CD4-positive, alpha-beta T cell (primary cell): ENCODE data around the gene DESI2. TPM values are rescaled to one million over a fixed set of nuclear protein-coding genes. Genes with fewer than 3 reads are reported as not detected.

Source experiments
- ATAC-seq: fragments of 200-7000 bp; cut with Tn5 transposase; one replicate; pipeline ENCODE4 v1.10.0; 2022; ENCODE audit warnings: mild to moderate bottlenecking; ENCODE audit not compliant: poor library complexity
- CTCF ChIA-PET: fragments of 350-600 bp; sonication (Branson Sonifier 250); formaldehyde crosslinking; loops from one replicate; lab custom pipeline; 2021; ENCODE audit warnings: antibody characterized with exemption, inconsistent platforms; lab: Charles Lee
- POLR2A ChIA-PET: fragments of 350-600 bp; sonication (Branson Sonifier 250); formaldehyde crosslinking; loops from one replicate; lab custom pipeline; 2021; ENCODE audit warnings: antibody characterized with exemption, inconsistent platforms; lab: Charles Lee
- DNase-seq, 14 experiments: peaks; one replicate each; pipeline ENCODE4 v3.0.0-alpha.2; 2013 to 2020; ENCODE audit warnings: mixed read lengths in 2 of 14
- H3K27ac ChIP-seq, 2 donors: one replicate each; pipeline versions ENCODE4 v1.5.1 to v1.7.0; 2013; ENCODE audit warnings: low read length in 2 of 2, low read depth in 1 of 2, mild to moderate bottlenecking in 1 of 2
- H3K27me3 ChIP-seq, 2 experiments: 1 replicate in 1 of 2; 2 replicates in 1 of 2; pipeline versions ENCODE4 v1.6.1 to v1.7.0; 2013; ENCODE audit warnings: low read length in 2 of 2, control low read depth in 1 of 2, mild to moderate bottlenecking in 1 of 2, moderate library complexity in 1 of 2; ENCODE audit not compliant: insufficient read depth in 2 of 2, control insufficient read depth in 1 of 2
- H3K36me3 ChIP-seq: one replicate; pipeline ENCODE4 v1.6.1; 2013; ENCODE audit warnings: low read length, control low read depth; ENCODE audit not compliant: insufficient read depth
- H3K4me1 ChIP-seq: one replicate; pipeline ENCODE4 v1.6.1; 2013; ENCODE audit warnings: low read length, control low read depth; ENCODE audit not compliant: insufficient read depth
- H3K4me3 ChIP-seq: one replicate; pipeline ENCODE4 v1.5.1; 2013; ENCODE audit warnings: mild to moderate bottlenecking, low read length, moderate library complexity
- H3K9me3 ChIP-seq, 2 experiments: 1 replicate in 1 of 2; 2 replicates in 1 of 2; pipeline versions ENCODE4 v1.6.1 to v1.7.0; 2013; ENCODE audit warnings: low read length in 2 of 2, mild to moderate bottlenecking in 2 of 2, control low read depth in 1 of 2, moderate library complexity in 1 of 2; ENCODE audit not compliant: control insufficient read depth in 1 of 2, insufficient read depth in 1 of 2
- H3K27ac Mint-ChIP-seq: one replicate; pipeline ENCODE4 v1.8.0; 2020; ENCODE audit warnings: mixed read lengths
- H3K27me3 Mint-ChIP-seq: one replicate; pipeline ENCODE4 v1.8.0; 2021; ENCODE audit warnings: mixed read lengths
- H3K36me3 Mint-ChIP-seq: one replicate; pipeline ENCODE4 v1.8.0; 2021; ENCODE audit warnings: low read depth, mixed read lengths
- H3K4me1 Mint-ChIP-seq: one replicate; pipeline ENCODE4 v1.8.0; 2021; ENCODE audit warnings: low read depth, mixed read lengths
- H3K4me3 Mint-ChIP-seq: one replicate; pipeline ENCODE4 v1.8.0; 2020; ENCODE audit warnings: mild to moderate bottlenecking, mixed read lengths
- H3K9me3 Mint-ChIP-seq: one replicate; pipeline ENCODE4 v1.8.0; 2020; ENCODE audit warnings: mixed read lengths
- intact Hi-C, 2 experiments: fragments of 100-400 bp; cut with DNase I in 1 of 2; cut with micrococcal nuclease in 1 of 2; formaldehyde crosslinking; loops; one replicate each; pipeline versions ENCODE4 v1.15.1 to v1.9.0; 2023 to 2025; cut with DNase I, micrococcal nuclease
- total RNA-seq, 174 experiments: library from RNA in 2 of 174; stranded (reverse) in 2 of 174; gene quantifications; one replicate each; pipeline ENCODE4 v1.2.3 and lab custom pipeline; 2021 to 2026
- TF ChIP-seq, protein P1 (sequence below): fragments of 200-600 bp; IDR thresholded peaks from one replicate; pipeline ENCODE4 v1.8.0; 2022; ENCODE audit warnings: antibody characterized with exemption, mild to moderate bottlenecking

The DESI2 gene
- total RNA-seq, 2 experiments from 2014 or later, result 12.9 to 13.7 TPM

DNA sequence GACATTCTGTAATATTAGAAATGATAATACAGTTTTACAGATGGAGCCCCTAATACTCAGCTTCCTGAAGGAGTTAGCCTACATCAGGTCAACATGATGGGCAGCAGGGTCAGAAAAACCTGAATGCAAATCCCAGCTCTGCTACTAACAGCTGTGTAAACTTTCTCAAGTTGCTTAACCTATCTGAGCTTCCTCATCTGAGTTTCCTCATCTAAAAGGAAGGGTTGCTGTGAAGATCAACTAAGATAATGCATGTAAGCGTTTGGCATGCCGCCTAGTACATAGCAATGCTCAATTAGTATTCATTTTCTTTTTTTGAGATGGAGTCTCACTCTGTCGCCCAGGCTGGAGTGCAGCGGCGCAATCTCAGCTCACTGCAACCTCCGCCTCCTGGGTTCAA is 18.4 kb upstream of the DESI2 start:
- no peak overlapping the region for H3K4me3 ChIP-seq
- H3K4me1 ChIP-seq, result no peaks in the 10 kb centered on the region
- ATAC-seq (no peak), DNase-seq (no peak)
- Mint-ChIP-seq H3K4me3 (no peak overlapping the region), H3K4me1 (no peaks in the 10 kb centered on the region), H3K9me3 (peaks cover 3% of the 10 kb centered on the region), H3K27ac (no peak overlapping the region), H3K36me3 (no peaks in the 10 kb centered on the region), H3K27me3 (no peaks in the 10 kb centered on the region)
- intact Hi-C loops, result no loop called here
- TF ChIP-seq, protein P1, sequence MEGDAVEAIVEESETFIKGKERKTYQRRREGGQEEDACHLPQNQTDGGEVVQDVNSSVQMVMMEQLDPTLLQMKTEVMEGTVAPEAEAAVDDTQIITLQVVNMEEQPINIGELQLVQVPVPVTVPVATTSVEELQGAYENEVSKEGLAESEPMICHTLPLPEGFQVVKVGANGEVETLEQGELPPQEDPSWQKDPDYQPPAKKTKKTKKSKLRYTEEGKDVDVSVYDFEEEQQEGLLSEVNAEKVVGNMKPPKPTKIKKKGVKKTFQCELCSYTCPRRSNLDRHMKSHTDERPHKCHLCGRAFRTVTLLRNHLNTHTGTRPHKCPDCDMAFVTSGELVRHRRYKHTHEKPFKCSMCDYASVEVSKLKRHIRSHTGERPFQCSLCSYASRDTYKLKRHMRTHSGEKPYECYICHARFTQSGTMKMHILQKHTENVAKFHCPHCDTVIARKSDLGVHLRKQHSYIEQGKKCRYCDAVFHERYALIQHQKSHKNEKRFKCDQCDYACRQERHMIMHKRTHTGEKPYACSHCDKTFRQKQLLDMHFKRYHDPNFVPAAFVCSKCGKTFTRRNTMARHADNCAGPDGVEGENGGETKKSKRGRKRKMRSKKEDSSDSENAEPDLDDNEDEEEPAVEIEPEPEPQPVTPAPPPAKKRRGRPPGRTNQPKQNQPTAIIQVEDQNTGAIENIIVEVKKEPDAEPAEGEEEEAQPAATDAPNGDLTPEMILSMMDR, result no peak
- no peaks in the 10 kb centered on the region for H3K36me3 ChIP-seq
- ChIA-PET CTCF (interaction anchor here (0.6 to 1.8 kb wide), 2 partner anchors 8 to 237 kb away, joined by 4 to 6 read pairs; no protein-coding TSS in a partner anchor), POLR2A (interaction anchor here (1.0 to 1.4 kb wide), 2 partner anchors 18 to 23 kb away, joined by 3 read pairs; partner anchors contain the start of gene DESI2)
- no peaks in the 10 kb centered on the region for H3K9me3 ChIP-seq
- H3K27ac ChIP-seq, result no peak overlapping the region
- H3K27me3 ChIP-seq, result no peaks in the 10 kb centered on the region

DNA sequence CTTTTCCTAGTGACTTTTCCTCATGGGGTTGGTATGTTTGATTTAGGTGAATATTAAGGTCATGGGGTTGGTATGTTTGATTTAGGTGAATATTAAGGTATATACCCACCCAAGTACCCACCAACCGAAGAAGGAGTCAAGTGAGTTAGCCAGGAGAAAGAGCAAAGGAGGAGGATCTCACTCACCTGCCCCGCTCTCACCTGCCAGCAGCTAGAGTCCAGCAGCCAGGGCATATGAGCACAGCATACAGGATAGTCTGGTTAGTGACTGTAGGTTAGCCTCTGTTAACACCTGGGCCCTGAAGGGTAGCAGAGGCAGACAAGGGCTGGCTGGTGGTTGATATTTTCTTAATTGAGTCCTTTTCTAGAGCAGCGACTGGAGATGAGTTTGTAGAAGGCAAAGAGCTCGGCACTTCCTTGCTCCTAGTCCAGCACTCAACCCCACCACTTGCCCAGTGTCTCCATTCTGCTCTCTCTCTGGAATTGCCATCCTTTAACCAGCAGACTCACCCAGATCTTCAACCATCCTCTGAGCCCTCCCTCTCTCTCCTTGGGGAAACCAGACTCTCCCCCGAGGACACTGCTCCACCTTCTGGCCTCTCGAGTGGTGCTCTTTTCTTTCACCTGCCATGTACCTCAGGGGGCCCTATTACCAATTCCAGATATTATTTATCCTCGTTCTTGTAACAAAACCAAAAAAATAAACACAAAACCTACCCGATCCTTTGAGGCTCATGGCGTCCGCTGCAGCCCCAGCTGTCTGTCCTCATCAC is 16.3 kb upstream of the DESI2 start:
- no peak overlapping the region for H3K4me3 Mint-ChIP-seq
- no peaks in the 10 kb centered on the region for H3K27me3 Mint-ChIP-seq
- DNase-seq, result no peak
- intact Hi-C loops, result no loop called here
- no peaks in the 10 kb centered on the region for H3K4me1 Mint-ChIP-seq
- ChIA-PET CTCF (no interaction called here), POLR2A (no interaction called here)
- no peak overlapping the region for H3K27ac ChIP-seq
- no peaks in the 10 kb centered on the region for H3K36me3 ChIP-seq
- no peaks in the 10 kb centered on the region for H3K9me3 Mint-ChIP-seq
- no peaks in the 10 kb centered on the region for H3K4me1 ChIP-seq
- no peaks in the 10 kb centered on the region for H3K36me3 Mint-ChIP-seq
- no peaks in the 10 kb centered on the region for H3K27me3 ChIP-seq
- no peaks in the 10 kb centered on the region for H3K9me3 ChIP-seq
- no peak for ATAC-seq
- H3K27ac Mint-ChIP-seq, result no peak overlapping the region
- no peak overlapping the region for H3K4me3 ChIP-seq
- TF ChIP-seq, protein P1, result no peak

DNA sequence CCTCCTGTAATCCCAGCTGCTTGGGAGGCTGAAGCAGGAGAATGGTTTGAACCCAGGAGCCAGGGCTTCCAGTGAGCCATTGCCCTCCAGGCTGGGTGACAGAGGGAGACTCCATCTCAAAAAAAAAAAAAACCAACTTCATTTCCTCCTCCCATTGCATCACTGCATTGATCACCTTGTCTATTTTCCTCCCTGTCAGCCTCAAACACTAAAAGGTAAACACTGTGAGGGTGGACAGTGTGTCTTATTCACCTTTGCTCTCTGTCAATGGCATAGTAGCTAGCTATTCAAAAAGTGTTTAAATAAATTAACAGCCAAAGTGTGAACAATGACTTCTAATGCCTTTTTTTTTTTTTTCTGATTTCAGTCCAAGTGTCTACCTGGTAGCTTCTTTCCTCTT is 13.4 kb upstream of the DESI2 start:
- ATAC-seq (no peak), DNase-seq (no peak)
- no peaks in the 10 kb centered on the region for H3K9me3 ChIP-seq
- no peaks in the 10 kb centered on the region for H3K4me1 ChIP-seq
- ChIA-PET CTCF (interaction anchor here (1.3 kb wide), 1 partner anchor 31 kb away, joined by 3 read pairs; no protein-coding TSS in a partner anchor), POLR2A (no interaction called here)
- intact Hi-C loops, result no loop called here
- no peak overlapping the region for H3K4me3 ChIP-seq
- Mint-ChIP-seq H3K4me3 (no peak overlapping the region), H3K4me1 (no peaks in the 10 kb centered on the region), H3K9me3 (no peaks in the 10 kb centered on the region), H3K27ac (no peak overlapping the region), H3K36me3 (no peaks in the 10 kb centered on the region), H3K27me3 (peaks cover 10% of the 10 kb centered on the region)
- TF ChIP-seq, protein P1, result no peak
- H3K27ac ChIP-seq, result no peak overlapping the region
- H3K27me3 ChIP-seq, result no peaks in the 10 kb centered on the region
- no peaks in the 10 kb centered on the region for H3K36me3 ChIP-seq
